NCI-H2227 (cell line): ENCODE results near the gene RAB3C.
"Not testable (repeated sequence)": the region's sequence is repeated elsewhere in the genome, so short reads cannot be mapped to it uniquely, and the experiment has no call there.

Source experiments
- DNase-seq: peaks from one replicate; lab custom pipeline; 2025; ENCODE audit not compliant: unreplicated experiment; lab: John Stamatoyannopoulos, UW

RAB3C gene

GRCh38 chr5:58600613-58601012, 17.7 kb downstream of the RAB3C start:
- not testable (repeated sequence) for DNase-seq

- not testable (repeated sequence) for DNase-seq
These were observed 20.0 kb downstream of the RAB3C start for GRCh38 chr5:58602889-58603288.

GRCh38 chr5:58606064-58606463, 23.2 kb downstream of the RAB3C start:
- DNase-seq, result no peak

- DNase-seq, result no peak
These were observed 33.1 kb downstream of the RAB3C start for GRCh38 chr5:58615972-58616371.

GRCh38 chr5:58617241-58617640, 34.4 kb downstream of the RAB3C start:
- DNase-seq, result no peak

GRCh38 chr5:58620336-58620735, 37.5 kb downstream of the RAB3C start:
- no peak for DNase-seq

GRCh38 chr5:58622936-58623871, 40.3 kb downstream of the RAB3C start:
- no peak for DNase-seq

- no peak for DNase-seq
These were observed 45.8 kb downstream of the RAB3C start for GRCh38 chr5:58628626-58629025.

GRCh38 chr5:58629271-58630159, 46.6 kb downstream of the RAB3C start:
- no peak for DNase-seq

- DNase-seq, result no peak
These were observed 49.0 kb downstream of the RAB3C start for GRCh38 chr5:58631895-58632294.

- DNase-seq, result no peak
These were observed 52.5 kb downstream of the RAB3C start for GRCh38 chr5:58635416-58635815.

- DNase-seq, result no peak
These were observed 57.1 kb downstream of the RAB3C start for GRCh38 chr5:58640011-58640410.

GRCh38 chr5:58641533-58641932, 58.7 kb downstream of the RAB3C start:
- no peak for DNase-seq

- DNase-seq, result no peak
These were observed 66.0 kb downstream of the RAB3C start for GRCh38 chr5:58648846-58649245.

- no peak for DNase-seq
These were observed 66.8 kb downstream of the RAB3C start for GRCh38 chr5:58649716-58650115.

GRCh38 chr5:58653521-58653920, 70.6 kb downstream of the RAB3C start:
- DNase-seq, result no peak

GRCh38 chr5:58666141-58666540, 83.3 kb downstream of the RAB3C start:
- no peak for DNase-seq

- peak; percentile 59 for DNase-seq
These were observed 84.0 kb downstream of the RAB3C start for GRCh38 chr5:58666598-58667581.

GRCh38 chr5:58670582-58670981, 87.7 kb downstream of the RAB3C start:
- no peak for DNase-seq

GRCh38 chr5:58671155-58671554, 88.3 kb downstream of the RAB3C start:
- no peak for DNase-seq

GRCh38 chr5:58672521-58672920, 89.6 kb downstream of the RAB3C start:
- DNase-seq, result no peak
